KMS-11 (cell line): ENCODE measurements around the gene RAB9A.
"Not testable (repeated sequence)": the region's sequence is repeated elsewhere in the genome, so short reads cannot be mapped to it uniquely, and the experiment has no call there.

Source experiments
- H2AFZ ChIP-seq: fragments of 200-600 bp; sonication (generic); 2 replicates; pipeline ENCODE4 v1.6.1; 2016; ENCODE audit warnings: antibody characterized with exemption, mixed run types, low read depth
- H3K27ac ChIP-seq: fragments of 200-600 bp; sonication (generic); 2 replicates; pipeline ENCODE4 v1.6.1; 2016; ENCODE audit warnings: mild to moderate bottlenecking, mixed run types
- H3K27me3 ChIP-seq: fragments of 200-600 bp; sonication (generic); 2 replicates; pipeline ENCODE4 v1.6.1; 2017; ENCODE audit warnings: mild to moderate bottlenecking, low read depth, mixed run types, moderate library complexity; ENCODE audit not compliant: insufficient read depth
- H3K36me3 ChIP-seq: fragments of 200-600 bp; sonication (generic); 2 replicates; pipeline ENCODE4 v1.6.1; 2017; ENCODE audit warnings: mild to moderate bottlenecking, mixed run types; ENCODE audit not compliant: insufficient read depth
- H3K4me1 ChIP-seq: fragments of 200-600 bp; sonication (generic); 2 replicates; pipeline ENCODE4 v1.6.1; 2016; ENCODE audit warnings: mild to moderate bottlenecking, low read depth, mixed run types; ENCODE audit not compliant: poor library complexity, severe bottlenecking
- H3K4me2 ChIP-seq: fragments of 200-600 bp; sonication (generic); 2 replicates; pipeline ENCODE4 v1.7.0; 2016; ENCODE audit warnings: mild to moderate bottlenecking, mixed run types
- H3K4me3 ChIP-seq: fragments of 200-600 bp; sonication (generic); IDR thresholded peaks from 2 replicates; pipeline ENCODE4 v1.6.1; 2017; ENCODE audit warnings: low read depth, low read length, mixed read lengths; ENCODE audit not compliant: insufficient read depth
- H3K79me2 ChIP-seq: fragments of 200-600 bp; sonication (generic); 2 replicates; pipeline ENCODE4 v1.6.1; 2016; ENCODE audit warnings: low read depth, mixed run types; ENCODE audit not compliant: insufficient read depth
- H3K9ac ChIP-seq: fragments of 200-600 bp; sonication (generic); 2 replicates; pipeline ENCODE4 v1.6.1; 2016; ENCODE audit warnings: mild to moderate bottlenecking, mixed run types
- H4K20me1 ChIP-seq: fragments of 200-600 bp; sonication (generic); 2 replicates; pipeline ENCODE4 v1.6.1; 2016; ENCODE audit warnings: mild to moderate bottlenecking, mixed run types; ENCODE audit not compliant: insufficient read depth
- TF ChIP-seq, protein P1 (sequence below): fragments of 200-600 bp; sonication (generic); conservative IDR thresholded peaks from 2 replicates; pipeline ENCODE4 v1.6.1; 2017; ENCODE audit warnings: low read depth, mild to moderate bottlenecking, antibody characterized with exemption, low read length, moderate library complexity, mixed read lengths

RAB9A gene

DNA sequence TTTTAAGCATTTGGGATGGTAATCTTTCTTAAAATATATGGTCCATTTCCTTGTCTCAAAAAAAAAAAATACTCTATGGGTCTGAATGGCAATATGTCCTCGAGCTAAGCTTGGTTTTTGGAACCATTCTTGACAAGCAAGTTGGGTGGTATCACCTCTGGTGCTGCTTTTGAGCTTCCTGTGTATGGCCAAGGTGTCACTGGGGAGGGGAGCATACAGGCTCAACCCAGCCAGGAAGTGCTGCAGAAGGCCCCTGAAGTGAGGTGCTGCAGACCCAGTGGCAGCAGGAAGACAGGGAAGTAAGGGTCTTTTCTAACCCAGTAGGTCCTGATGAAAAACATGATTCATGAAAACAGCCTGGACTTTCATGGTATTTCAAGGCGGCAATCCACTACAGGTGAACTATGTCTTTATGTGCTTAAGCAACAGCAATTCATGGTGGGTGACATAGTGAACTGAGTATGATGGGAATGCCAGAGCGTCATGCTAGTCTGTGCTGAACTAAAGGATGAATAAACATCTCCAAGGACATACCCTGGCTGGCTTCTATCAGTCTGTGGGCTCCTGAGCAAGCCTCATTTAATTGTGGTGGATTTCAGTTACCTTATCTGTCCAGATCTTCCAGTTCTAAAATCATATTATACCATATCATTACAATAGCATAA, 30.4 kb downstream of the RAB9A start:
- TF ChIP-seq, protein P1, sequence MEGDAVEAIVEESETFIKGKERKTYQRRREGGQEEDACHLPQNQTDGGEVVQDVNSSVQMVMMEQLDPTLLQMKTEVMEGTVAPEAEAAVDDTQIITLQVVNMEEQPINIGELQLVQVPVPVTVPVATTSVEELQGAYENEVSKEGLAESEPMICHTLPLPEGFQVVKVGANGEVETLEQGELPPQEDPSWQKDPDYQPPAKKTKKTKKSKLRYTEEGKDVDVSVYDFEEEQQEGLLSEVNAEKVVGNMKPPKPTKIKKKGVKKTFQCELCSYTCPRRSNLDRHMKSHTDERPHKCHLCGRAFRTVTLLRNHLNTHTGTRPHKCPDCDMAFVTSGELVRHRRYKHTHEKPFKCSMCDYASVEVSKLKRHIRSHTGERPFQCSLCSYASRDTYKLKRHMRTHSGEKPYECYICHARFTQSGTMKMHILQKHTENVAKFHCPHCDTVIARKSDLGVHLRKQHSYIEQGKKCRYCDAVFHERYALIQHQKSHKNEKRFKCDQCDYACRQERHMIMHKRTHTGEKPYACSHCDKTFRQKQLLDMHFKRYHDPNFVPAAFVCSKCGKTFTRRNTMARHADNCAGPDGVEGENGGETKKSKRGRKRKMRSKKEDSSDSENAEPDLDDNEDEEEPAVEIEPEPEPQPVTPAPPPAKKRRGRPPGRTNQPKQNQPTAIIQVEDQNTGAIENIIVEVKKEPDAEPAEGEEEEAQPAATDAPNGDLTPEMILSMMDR = no peak
- Histone ChIP-seq H3K27ac (no peak overlapping the region), H3K79me2 (0 out of 2 replicates have a peak, but pooled peaks cover 7% of the 10 kb centered on the region), H3K9ac (no peak overlapping the region), H3K36me3 (no peaks in the 10 kb centered on the region), H3K4me1 (peaks cover 13% of the 10 kb centered on the region), H4K20me1 (no peaks in the 10 kb centered on the region), H2AFZ (no peak overlapping the region), H3K4me2 (no peak overlapping the region), H3K27me3 (no peaks in the 10 kb centered on the region), H3K4me3 (no peak overlapping the region)

DNA sequence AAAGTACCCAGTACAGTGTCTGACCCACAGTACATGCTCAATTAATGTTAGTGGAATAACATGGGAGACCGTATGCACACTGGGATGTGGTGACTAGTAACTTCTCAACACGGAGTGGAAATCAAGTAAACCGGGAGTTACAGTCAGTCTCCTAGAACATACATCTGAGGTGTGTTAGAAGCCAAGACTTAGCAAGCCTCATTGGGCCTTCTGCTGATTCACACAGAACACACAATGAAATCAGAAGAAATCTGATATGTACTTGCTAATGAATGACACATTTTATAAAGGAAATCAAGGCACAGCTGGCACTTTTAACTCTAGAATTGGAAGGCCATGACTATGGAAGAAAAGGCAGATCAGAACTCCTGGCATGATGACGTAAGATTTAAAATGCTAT, 32.4 kb downstream of the RAB9A start:
- H3K4me1 ChIP-seq = peaks cover 12% of the 10 kb centered on the region
- no peak overlapping the region for H3K9ac ChIP-seq
- H2AFZ ChIP-seq = no peak overlapping the region
- H3K4me2 ChIP-seq = no peak overlapping the region
- H3K27me3 ChIP-seq = no peaks in the 10 kb centered on the region
- H3K4me3 ChIP-seq = no peak overlapping the region
- TF ChIP-seq, protein P1 = no peak
- H3K36me3 ChIP-seq = no peaks in the 10 kb centered on the region
- H4K20me1 ChIP-seq = no peaks in the 10 kb centered on the region
- H3K27ac ChIP-seq = no peak overlapping the region
- H3K79me2 ChIP-seq = peaks cover 7% of the 10 kb centered on the region; the same call in 1 of the 2 replicates

DNA sequence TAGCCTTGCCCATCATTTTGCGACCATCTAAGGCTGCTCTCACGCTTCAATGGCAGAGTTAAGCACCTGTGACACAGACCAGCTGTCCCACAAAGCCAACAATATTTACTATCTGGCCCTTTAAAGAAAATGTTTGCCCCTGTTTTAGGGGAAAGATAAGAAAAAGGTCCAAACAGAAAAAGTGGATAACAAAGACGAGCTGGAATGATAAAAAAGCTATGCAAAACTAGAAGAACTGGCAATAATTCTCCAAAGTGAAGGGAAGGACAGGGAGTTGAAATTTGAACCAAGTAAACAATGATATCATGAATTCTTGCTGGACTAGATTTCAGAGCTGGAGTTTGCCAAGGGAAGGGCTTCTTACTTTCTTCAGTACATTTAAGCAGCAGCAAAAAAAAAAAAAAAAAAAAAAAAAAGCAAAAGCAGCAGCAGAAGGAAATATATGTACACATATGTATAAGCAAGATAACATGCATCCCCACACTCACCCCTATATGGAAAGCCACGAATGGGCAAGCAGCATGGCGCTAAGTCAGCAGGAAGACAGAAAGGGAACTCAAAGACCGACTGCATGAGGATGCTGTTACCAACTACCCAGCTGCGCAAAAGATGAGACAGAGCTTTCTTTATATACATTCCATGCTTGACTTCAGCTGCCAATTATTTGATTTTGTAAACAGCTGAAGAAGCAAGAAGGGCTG, 33.0 kb downstream of the RAB9A start:
- peaks cover 6% of the 10 kb centered on the region for H3K4me1 ChIP-seq
- no peaks in the 10 kb centered on the region for H3K27me3 ChIP-seq
- H3K4me3 ChIP-seq = no peak overlapping the region
- no peak overlapping the region for H2AFZ ChIP-seq
- TF ChIP-seq, protein P1 = no peak
- H4K20me1 ChIP-seq = no peaks in the 10 kb centered on the region
- H3K9ac ChIP-seq = no peak overlapping the region
- no peak overlapping the region for H3K4me2 ChIP-seq
- H3K79me2 ChIP-seq = peaks cover 10% of the 10 kb centered on the region; the same call in 1 of the 2 replicates
- H3K36me3 ChIP-seq = no peaks in the 10 kb centered on the region
- H3K27ac ChIP-seq = no peak overlapping the region

DNA sequence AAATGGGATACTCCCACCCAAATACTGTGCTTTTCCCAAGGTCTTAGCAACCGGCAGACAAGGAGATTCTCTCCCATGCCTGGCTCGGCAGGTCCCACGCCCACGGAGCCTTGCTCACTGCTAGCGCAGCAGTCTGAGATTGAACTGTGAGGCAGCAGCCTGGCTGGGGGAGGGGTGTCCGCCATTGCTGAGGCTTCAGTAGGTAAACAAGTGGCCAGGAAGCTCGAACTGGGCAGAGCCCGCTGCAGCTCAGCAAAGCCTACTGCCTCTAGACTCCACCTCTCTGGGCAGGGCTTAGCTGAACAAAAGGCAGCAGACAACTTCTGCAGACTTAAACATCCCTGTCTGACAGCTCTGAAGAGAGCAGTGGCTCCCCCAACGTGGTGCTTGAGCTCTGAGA, 36.0 kb downstream of the RAB9A start:
- not testable (repeated sequence) for H3K27ac ChIP-seq
- H3K79me2 ChIP-seq = peaks cover 25% of the 10 kb centered on the region; the same call in 1 of the 2 replicates

DNA sequence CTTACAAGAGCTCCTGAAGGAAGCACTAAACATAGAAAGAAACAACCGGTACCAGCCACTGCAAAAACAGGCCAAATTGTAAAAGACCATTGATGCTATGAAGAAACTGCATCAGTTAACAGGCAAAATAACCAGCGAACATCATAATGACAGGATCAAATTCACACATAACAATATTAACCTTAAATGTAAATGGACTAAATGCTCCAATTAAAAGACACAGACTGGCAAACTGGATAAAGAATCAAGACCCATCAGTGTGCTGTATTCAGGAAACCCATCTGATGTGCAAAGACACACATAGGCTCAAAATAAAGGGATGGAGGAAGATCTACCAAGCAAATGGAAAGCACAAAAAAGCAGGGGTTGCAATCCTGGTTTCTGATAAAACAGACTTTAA, 37.7 kb downstream of the RAB9A start:
- not testable (repeated sequence) for H3K4me2 ChIP-seq, H3K4me3 ChIP-seq, H2AFZ ChIP-seq, H4K20me1 ChIP-seq, H3K36me3 ChIP-seq, H3K4me1 ChIP-seq, H3K27ac ChIP-seq, H3K9ac ChIP-seq, H3K27me3 ChIP-seq
- H3K79me2 ChIP-seq = peaks cover 26% of the 10 kb centered on the region; the same call in 1 of the 2 replicates

More for the DNA sequence above, 36.0 kb downstream of the RAB9A start:
- not testable (repeated sequence) for H3K4me2 ChIP-seq, H3K9ac ChIP-seq, H3K36me3 ChIP-seq, H3K4me3 ChIP-seq, H2AFZ ChIP-seq, H4K20me1 ChIP-seq, H3K27me3 ChIP-seq, H3K4me1 ChIP-seq

DNA sequence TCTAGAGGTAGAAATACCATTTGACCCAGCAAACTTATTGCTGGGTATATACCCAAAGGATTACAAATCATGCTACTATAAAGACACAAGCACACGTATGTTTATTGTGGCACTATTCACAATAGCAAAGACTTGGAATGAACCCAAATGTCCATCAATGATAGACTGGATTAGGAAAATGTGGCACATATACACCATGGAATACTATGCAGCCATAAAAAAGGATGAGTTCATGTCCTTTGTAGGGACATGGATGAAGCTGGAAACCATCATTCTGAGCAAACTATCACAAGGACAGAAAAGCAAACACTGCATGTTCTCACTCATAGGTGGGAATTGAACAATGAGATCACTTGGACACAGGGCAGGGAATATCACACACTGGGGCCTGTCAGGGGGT, 41.6 kb downstream of the RAB9A start:
- H3K27ac ChIP-seq, H3K4me2 ChIP-seq, H3K4me3 ChIP-seq, H3K36me3 ChIP-seq, H3K9ac ChIP-seq, H4K20me1 ChIP-seq, H3K27me3 ChIP-seq, H2AFZ ChIP-seq: not testable (repeated sequence)
- peaks cover 53% of the 10 kb centered on the region; the same call in 1 of the 2 replicates for H3K79me2 ChIP-seq
- peaks cover 19% of the 10 kb centered on the region for H3K4me1 ChIP-seq
